Activated T-helper 1 cell treated with anti-CD3 and anti-CD28 coated beads, Interleukin-12 subunit alpha, Interleukin-12 subunit beta, Interleukin-2, Interleukin-4 antibody, amounts not matched to agents 30 ng/mL and 10 ng/mL and 1 ng/mL, durations not matched to agents 14 hours and 24 hours and 36 hours (primary cell): ENCODE measurements around the gene SPPL2C. TPM values are rescaled to one million over a fixed set of nuclear protein-coding genes. Genes with fewer than 3 reads are reported as not detected.

Experiments
- DNase-seq: peaks from one replicate; pipeline ENCODE4 v3.0.0; 2021; ENCODE audit warnings: low spot score
- H3K27ac Mint-ChIP-seq: one replicate; pipeline ENCODE4 v1.8.0; 2021; ENCODE audit warnings: mild to moderate bottlenecking, mixed read lengths
- H3K27me3 Mint-ChIP-seq: one replicate; pipeline ENCODE4 v1.8.0; 2022; ENCODE audit warnings: mild to moderate bottlenecking, moderate library complexity, mixed read lengths; ENCODE audit not compliant: insufficient read depth
- H3K36me3 Mint-ChIP-seq: one replicate; pipeline ENCODE4 v1.8.0; 2021; ENCODE audit warnings: low read depth, mixed read lengths
- H3K4me1 Mint-ChIP-seq: one replicate; pipeline ENCODE4 v1.8.0; 2021; ENCODE audit warnings: low read depth, mixed read lengths
- H3K4me3 Mint-ChIP-seq: one replicate; pipeline ENCODE4 v1.8.0; 2021; ENCODE audit warnings: mild to moderate bottlenecking, moderate library complexity, mixed read lengths
- H3K9me3 Mint-ChIP-seq: one replicate; pipeline ENCODE4 v1.8.0; 2021; ENCODE audit warnings: mixed read lengths
- intact Hi-C: fragments of 100-400 bp; cut with micrococcal nuclease; formaldehyde crosslinking; loops from one replicate; pipeline ENCODE4 v1.15.1; 2024
- total RNA-seq: library from RNA; stranded (reverse); gene quantifications from 2 replicates; pipeline ENCODE4 v1.2.3, GENCODE V29; 2022

Gene SPPL2C
- total RNA-seq, 1 donor from 2014 or later = not detected

DNA sequence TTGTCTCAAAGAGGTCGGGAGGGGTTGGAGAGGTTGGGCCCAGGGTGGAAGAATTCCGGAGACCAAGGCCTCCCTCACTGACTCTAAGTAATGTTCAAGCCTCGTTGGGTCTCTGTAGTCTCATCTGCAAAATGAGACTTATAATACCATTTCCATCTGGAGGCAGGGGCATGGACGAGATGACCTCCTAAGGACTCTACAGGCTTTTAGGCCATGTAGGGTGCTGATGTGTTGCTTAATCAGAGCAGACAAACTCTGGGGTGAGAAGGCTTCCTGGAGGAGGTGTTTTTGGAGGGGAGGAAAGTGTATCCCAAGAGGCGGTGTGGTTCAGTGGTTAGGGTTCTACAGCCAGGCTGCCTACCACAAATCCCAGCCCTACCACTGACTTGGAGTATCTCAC, 3.1 kb downstream of the SPPL2C start:
- DNase-seq = no peak
- Mint-ChIP-seq H3K9me3 (no peaks in the 10 kb centered on the region), H3K4me1 (peaks cover 4% of the 10 kb centered on the region), H3K27ac (no peak overlapping the region), H3K4me3 (no peak overlapping the region), H3K27me3 (no peaks in the 10 kb centered on the region), H3K36me3 (no peaks in the 10 kb centered on the region)
- intact Hi-C loops = no loop called here

DNA sequence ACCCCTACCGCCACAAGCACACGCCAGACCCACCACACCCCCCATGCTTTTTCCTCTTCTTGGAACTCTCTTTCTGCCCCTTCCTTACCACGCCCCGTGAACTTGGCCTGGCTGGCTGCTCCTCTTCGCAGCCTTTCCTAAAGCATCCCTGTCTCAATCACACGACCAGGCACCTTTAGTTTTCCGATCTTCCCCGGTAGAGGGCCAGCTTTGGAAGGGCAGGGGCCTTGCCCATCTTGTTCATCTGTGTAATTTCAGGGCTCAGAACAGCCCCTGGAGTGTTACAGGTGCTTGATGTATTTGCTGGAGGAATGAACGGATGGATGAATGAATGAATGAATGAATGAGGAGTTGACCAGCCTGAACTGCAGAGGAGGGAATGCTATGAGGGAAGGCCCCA, 3.7 kb downstream of the SPPL2C start:
- no peak for DNase-seq
- Mint-ChIP-seq H3K4me3 (no peak overlapping the region), H3K4me1 (peaks cover 4% of the 10 kb centered on the region), H3K27ac (no peak overlapping the region), H3K36me3 (no peaks in the 10 kb centered on the region), H3K27me3 (no peaks in the 10 kb centered on the region), H3K9me3 (no peaks in the 10 kb centered on the region)
- intact Hi-C loops = no loop called here

DNA sequence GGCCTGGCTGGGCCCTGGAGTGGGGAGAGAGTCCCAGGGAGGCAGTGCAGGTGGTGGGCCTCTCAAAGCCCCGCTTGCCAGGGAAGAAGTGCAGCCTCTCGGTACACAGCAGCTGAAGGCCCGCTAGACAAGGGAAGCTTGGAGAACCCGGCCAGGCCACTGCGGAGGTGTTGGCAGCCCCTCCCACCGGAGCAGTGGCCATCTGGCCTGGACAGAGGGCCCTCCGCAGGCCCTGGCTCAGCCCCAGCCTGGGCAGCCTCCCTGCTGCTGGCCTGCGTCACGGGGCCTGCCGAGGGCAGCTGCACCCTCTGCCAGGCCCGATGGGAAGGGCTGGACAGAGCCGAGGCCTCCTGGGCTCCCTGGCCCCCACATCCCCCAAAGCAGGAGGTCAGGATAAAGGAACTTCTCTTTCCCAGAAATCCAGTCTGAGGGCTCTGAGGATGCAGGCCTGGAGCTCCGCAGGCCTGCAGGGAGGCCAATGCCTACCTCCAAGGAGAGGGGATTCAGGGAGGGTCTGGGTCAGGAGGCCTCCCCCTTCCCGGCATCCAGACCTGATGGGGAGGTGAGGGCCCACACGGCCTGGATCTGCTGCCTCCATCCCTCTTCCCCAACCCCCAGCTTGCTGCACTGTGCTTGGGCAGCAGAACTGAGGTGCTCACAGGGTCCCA, 4.3 kb downstream of the SPPL2C start:
- H3K27ac Mint-ChIP-seq = no peak overlapping the region
- no peaks in the 10 kb centered on the region for H3K36me3 Mint-ChIP-seq
- H3K9me3 Mint-ChIP-seq = no peaks in the 10 kb centered on the region
- DNase-seq = no peak
- peaks cover 4% of the 10 kb centered on the region for H3K4me1 Mint-ChIP-seq
- peaks cover 2% of the 10 kb centered on the region for H3K27me3 Mint-ChIP-seq
- H3K4me3 Mint-ChIP-seq = no peak overlapping the region
- intact Hi-C loops = no loop called here

DNA sequence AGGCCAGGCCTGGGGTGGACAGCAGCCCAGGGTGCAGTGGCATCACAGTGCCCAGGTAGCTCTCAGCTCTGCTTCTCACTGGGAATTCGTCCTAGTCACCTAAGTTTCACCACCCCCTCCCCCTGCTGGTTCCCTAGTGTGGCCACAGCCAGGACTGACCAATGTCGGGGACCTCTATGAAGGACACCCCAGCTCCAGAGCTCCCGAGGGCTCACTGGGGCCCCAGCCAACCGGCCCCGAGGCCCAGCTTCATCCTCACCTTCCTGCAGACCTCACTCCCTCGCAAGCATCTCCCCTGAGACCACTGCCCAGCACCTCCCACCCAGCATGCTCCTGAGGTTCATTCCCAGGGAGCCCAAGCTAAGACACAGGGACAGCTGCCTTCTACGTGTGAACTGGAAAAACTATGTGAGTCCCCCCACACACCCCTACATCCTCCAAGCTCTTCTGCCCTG, 4.9 kb downstream of the SPPL2C start:
- intact Hi-C loops = no loop called here
- DNase-seq = no peak
- Mint-ChIP-seq H3K9me3 (no peaks in the 10 kb centered on the region), H3K4me1 (peaks cover 4% of the 10 kb centered on the region), H3K27me3 (peaks cover 2% of the 10 kb centered on the region), H3K36me3 (no peaks in the 10 kb centered on the region), H3K4me3 (no peak overlapping the region), H3K27ac (no peak overlapping the region)

DNA sequence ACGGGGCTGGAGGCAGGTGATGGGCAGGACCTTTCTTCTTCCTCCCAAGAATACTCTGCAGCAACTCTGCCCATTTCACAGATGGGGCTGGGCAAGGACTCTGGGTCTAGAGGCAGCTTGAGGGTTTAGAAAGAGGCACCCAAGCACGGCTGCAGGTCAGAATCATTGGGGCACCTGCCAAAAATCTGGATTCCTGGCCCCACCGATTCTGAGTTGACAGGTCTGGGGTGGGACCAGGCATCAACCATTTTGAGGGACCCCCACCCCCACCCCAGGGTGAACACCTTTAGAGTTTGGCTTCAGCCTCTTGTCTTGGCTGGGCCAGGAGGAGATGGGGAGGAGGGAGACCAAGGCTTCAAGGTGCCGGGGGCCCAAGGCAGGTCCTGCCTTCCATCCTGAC, 5.3 kb downstream of the SPPL2C start:
- H3K36me3 Mint-ChIP-seq = no peaks in the 10 kb centered on the region

DNA sequence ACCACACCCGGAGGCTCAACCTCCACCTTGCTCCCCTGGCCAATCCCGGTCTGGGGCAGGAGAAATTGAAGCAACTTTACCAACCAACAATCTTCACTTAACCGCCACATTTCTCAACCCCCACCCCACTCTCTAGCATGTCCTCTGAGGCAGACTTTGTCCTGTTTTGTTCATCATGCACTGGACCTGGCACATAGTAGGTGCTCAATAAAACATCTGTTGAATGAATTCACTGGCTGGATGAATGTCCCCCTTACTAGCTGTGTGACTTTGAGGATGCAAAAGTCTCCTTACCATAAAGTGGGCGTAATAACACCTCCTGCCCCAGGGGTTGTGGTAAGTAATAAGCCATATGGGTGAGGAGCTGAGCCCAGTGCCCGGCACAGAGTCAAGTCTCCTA, 5.8 kb downstream of the SPPL2C start:
- no peak overlapping the region for H3K27ac Mint-ChIP-seq
- intact Hi-C loops = loop anchor here (5.0 kb wide), 2 partner anchors 97 to 208 kb away; no protein-coding TSS in a partner anchor
- no peaks in the 10 kb centered on the region for H3K9me3 Mint-ChIP-seq
- no peak for DNase-seq
- H3K4me3 Mint-ChIP-seq = no peak overlapping the region
- H3K27me3 Mint-ChIP-seq = peaks cover 2% of the 10 kb centered on the region
- no peaks in the 10 kb centered on the region for H3K36me3 Mint-ChIP-seq
- H3K4me1 Mint-ChIP-seq = peaks cover 4% of the 10 kb centered on the region

More for the DNA sequence above, 5.3 kb downstream of the SPPL2C start:
- intact Hi-C loops = loop anchor here (5.0 kb wide), 2 partner anchors 97 to 208 kb away; no protein-coding TSS in a partner anchor
- DNase-seq = no peak
- H3K27me3 Mint-ChIP-seq = peaks cover 2% of the 10 kb centered on the region
- H3K4me3 Mint-ChIP-seq = no peak overlapping the region
- no peak overlapping the region for H3K27ac Mint-ChIP-seq
- H3K4me1 Mint-ChIP-seq = peaks cover 4% of the 10 kb centered on the region
- H3K9me3 Mint-ChIP-seq = no peaks in the 10 kb centered on the region

- Mint-ChIP-seq H3K4me3 (no peak overlapping the region), H3K27me3 (peaks cover 2% of the 10 kb centered on the region), H3K4me1 (peaks cover 4% of the 10 kb centered on the region), H3K36me3 (no peaks in the 10 kb centered on the region), H3K27ac (no peak overlapping the region), H3K9me3 (no peaks in the 10 kb centered on the region)
- intact Hi-C loops = loop anchor here (5.0 kb wide), 2 partner anchors 96 to 209 kb away; no protein-coding TSS in a partner anchor
- DNase-seq = no peak
Observed at GRCh38 chr17:45851022-45851421, 6.3 kb downstream of the SPPL2C start.

- peaks cover 3% of the 10 kb centered on the region for H3K27me3 Mint-ChIP-seq
- peaks cover 4% of the 10 kb centered on the region for H3K4me1 Mint-ChIP-seq
- no peak overlapping the region for H3K27ac Mint-ChIP-seq
- DNase-seq = no peak
- no peak overlapping the region for H3K4me3 Mint-ChIP-seq
- intact Hi-C loops = loop anchor here (5.0 kb wide), 2 partner anchors 96 to 209 kb away; no protein-coding TSS in a partner anchor
- H3K9me3 Mint-ChIP-seq = no peaks in the 10 kb centered on the region
- H3K36me3 Mint-ChIP-seq = no peaks in the 10 kb centered on the region
Observed at GRCh38 chr17:45851464-45851863, 6.8 kb downstream of the SPPL2C start.

DNA sequence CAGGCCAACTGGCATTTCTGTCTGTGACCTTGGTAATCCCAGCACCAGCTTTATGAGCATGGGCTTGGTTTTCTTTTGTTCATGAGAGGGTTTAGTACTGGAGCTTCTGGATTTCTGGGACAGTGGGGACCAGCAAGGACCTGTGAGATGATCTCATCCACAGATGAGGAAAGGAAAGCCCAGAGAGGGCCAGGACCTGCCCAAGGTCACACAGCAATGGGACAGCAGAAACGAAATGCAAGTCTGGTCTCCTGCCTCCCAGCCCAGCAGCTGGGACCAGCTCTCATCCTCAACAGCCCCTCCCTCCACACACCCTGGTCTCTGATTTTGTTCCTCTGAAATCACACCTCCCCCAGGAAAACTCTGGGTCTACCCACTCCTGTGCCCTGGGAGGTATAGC, 7.2 kb downstream of the SPPL2C start:
- H3K36me3 Mint-ChIP-seq = no peaks in the 10 kb centered on the region
- H3K4me3 Mint-ChIP-seq = no peak overlapping the region
- intact Hi-C loops = loop anchor here (5.0 kb wide), 2 partner anchors 95 to 210 kb away; no protein-coding TSS in a partner anchor
- H3K27me3 Mint-ChIP-seq = peaks cover 4% of the 10 kb centered on the region
- H3K27ac Mint-ChIP-seq = no peak overlapping the region
- no peaks in the 10 kb centered on the region for H3K9me3 Mint-ChIP-seq
- DNase-seq = no peak
- H3K4me1 Mint-ChIP-seq = peaks cover 4% of the 10 kb centered on the region

DNA sequence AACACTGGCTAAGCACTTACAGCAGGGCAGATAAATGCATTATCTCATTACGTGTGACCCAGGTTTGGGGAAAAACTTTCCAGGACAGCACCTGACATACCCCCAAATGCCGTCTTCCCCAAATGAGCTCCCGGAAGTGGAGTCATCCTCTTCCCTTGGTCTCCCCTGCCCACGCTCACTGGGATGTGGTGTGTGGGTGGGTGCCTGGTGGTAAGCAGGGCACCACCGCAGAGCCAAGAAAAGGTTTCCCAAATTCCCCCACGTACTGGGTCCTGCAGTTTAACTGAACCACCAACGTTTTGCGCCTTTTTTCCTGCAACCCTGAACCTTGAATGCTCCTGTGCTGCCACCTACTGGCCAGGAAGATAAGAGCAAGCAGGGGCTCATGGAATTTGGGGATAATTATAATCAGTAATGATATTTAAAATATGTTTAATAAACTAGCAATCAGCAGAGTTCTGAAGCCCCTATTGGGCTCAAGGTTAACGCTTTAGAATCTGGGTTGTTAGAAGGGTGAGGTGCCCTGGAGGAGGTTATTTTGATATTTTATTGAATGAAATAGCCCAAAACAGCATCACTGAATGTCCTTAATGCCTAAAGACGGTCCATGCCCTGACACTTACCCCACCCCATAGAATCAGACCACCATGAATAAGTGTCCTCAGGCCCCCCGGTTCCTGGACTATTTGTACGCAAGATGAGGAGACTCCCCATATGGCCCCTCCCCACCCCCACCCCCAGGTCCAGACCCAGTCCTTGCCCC, 8.0 kb downstream of the SPPL2C start:
- peak; percentile 29 for DNase-seq
- Mint-ChIP-seq H3K4me1 (peaks cover 4% of the 10 kb centered on the region), H3K4me3 (no peak overlapping the region), H3K27ac (no peak overlapping the region), H3K36me3 (no peaks in the 10 kb centered on the region), H3K27me3 (peaks cover 7% of the 10 kb centered on the region), H3K9me3 (no peaks in the 10 kb centered on the region)
- intact Hi-C loops = loop anchor here (5.0 kb wide), 2 partner anchors 95 to 210 kb away; no protein-coding TSS in a partner anchor

- no peak for DNase-seq
- Mint-ChIP-seq H3K36me3 (no peaks in the 10 kb centered on the region), H3K9me3 (no peaks in the 10 kb centered on the region), H3K27ac (no peak overlapping the region), H3K27me3 (peaks cover 12% of the 10 kb centered on the region), H3K4me3 (no peak overlapping the region), H3K4me1 (peaks cover 4% of the 10 kb centered on the region)
- intact Hi-C loops = loop anchor here (5.0 kb wide), 2 partner anchors 93 to 212 kb away; no protein-coding TSS in a partner anchor
Observed at GRCh38 chr17:45854209-45854608, 9.5 kb downstream of the SPPL2C start.

GRCh38 chr17:45855691-45856336, 11.1 kb downstream of the SPPL2C start:
- intact Hi-C loops = no loop called here
- Mint-ChIP-seq H3K36me3 (no peaks in the 10 kb centered on the region), H3K27ac (no peak overlapping the region), H3K9me3 (no peaks in the 10 kb centered on the region), H3K27me3 (peaks cover 17% of the 10 kb centered on the region), H3K4me1 (peaks cover 4% of the 10 kb centered on the region), H3K4me3 (no peak overlapping the region)
- DNase-seq = no peak
